Measurements from ENCODE around the gene SLC26A6.

SLC26A6 gene

GRCh38 chr3:48633743-48634142 lies 1.5 kb downstream of the SLC26A6 start:
- in situ Hi-C loops (cut with HindIII; ENCODE audit: low sequenced_read_pairs), result loop anchor here (10.0 kb wide), 2 partner anchors 79 to 159 kb away; partner anchors contain the start of gene PFKFB4

- in situ Hi-C loops (cut with HindIII; ENCODE audit: low sequenced_read_pairs), result loop anchor here (10.0 kb wide), 2 partner anchors 78 to 158 kb away; partner anchors contain the start of gene PFKFB4
These were observed 2.0 kb downstream of the SLC26A6 start for GRCh38 chr3:48633256-48633655.

- in situ Hi-C loops (cut with HindIII; ENCODE audit: low sequenced_read_pairs), result loop anchor here (10.0 kb wide), 2 partner anchors 77 to 157 kb away; partner anchors contain the start of gene PFKFB4
These were observed 3.5 kb downstream of the SLC26A6 start for GRCh38 chr3:48631516-48632448.

DNA sequence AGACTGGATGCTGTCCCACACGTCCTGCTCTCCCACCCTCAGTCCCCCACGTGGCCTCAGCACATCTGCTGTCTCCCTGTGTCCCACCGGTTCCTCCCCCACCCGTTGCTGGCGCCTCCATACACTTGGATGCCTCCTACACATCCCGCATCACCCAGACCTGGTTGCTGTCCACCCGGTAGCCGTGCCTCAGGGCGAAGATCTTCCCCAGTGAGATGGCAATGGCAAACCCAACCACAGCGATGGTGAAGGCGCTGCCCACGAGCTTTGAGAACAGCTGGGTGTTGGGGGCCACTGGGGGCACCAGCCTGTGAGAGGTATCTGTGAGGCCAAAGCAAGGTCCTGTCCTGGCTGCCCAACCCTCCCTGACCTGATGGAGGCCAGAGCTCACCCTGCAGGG lies 4.4 kb downstream of the SLC26A6 start:
- in situ Hi-C loops (cut with HindIII; ENCODE audit: low sequenced_read_pairs), result loop anchor here (10.0 kb wide), 2 partner anchors 76 to 156 kb away; partner anchors contain the start of gene PFKFB4

- in situ Hi-C loops (cut with HindIII; ENCODE audit: low sequenced_read_pairs), result loop anchor here (10.0 kb wide), 2 partner anchors 76 to 156 kb away; partner anchors contain the start of gene PFKFB4
These were observed 4.9 kb downstream of the SLC26A6 start for GRCh38 chr3:48630407-48630806.

DNA sequence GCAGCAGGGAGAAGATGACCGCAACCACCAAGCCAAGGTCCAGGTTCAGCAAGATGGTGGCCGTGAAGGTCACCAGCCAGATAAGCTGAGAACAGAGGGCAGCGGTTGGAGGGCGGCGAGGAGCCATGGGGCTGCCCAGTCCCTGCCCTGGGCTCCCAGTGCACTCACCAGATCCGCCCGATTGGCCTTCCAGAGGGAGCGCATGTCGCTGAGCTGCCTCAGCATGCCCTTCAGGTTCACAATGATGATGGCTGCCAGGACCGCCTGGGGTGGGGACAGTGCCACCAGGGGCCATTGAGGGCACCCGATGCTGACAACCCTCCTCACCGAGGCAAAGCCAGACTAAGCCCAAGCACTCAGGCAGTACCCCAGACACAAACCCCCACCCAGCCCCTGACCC lies 5.4 kb downstream of the SLC26A6 start:
- in situ Hi-C loops (cut with HindIII; ENCODE audit: low sequenced_read_pairs), result loop anchor here (10.0 kb wide), 2 partner anchors 75 to 155 kb away; partner anchors contain the start of gene PFKFB4

DNA sequence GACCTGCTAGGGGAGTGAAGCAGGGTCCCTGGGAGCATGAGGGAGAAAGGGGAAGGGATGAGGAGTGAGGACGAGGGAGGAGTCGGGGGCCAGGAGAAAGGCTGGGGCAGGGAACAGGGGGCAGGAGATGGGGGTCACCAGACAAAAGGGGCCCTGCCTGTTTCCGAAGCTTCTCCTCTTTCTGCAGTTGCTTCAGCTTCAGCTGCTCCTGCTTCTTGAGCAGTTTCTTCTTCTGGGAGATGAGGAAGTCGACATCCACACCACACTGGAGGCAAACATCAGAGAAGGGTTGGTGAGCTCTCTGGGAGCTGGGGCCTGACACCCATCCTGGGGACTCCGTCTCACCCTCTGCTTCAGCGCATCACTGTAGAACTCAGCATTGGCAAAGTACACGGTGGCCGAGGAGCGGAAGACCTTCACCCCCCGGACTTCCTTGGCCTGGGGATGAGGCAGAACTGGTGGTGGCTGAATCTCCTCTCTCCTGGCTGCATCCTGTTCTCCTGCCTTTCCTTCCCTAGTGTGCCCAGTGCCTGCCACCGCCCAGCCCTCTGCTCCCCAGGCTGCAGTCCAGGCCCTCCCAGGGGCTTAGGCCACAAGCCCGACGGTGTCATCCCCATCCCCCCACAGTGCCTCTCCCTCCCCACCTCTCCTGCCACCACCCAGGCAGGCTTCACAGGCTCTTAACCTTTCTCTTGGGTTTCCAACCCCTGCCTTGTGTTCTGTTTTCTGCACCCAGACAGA lies 6.8 kb downstream of the SLC26A6 start:
- in situ Hi-C loops (cut with HindIII; ENCODE audit: low sequenced_read_pairs), result no loop called here

GRCh38 chr3:48625600-48625999 lies 9.7 kb downstream of the SLC26A6 start:
- in situ Hi-C loops (cut with HindIII; ENCODE audit: low sequenced_read_pairs), result no loop called here

- in situ Hi-C loops (cut with HindIII; ENCODE audit: low sequenced_read_pairs), result no loop called here
These were observed 10.5 kb downstream of the SLC26A6 start for GRCh38 chr3:48624767-48625166.

- in situ Hi-C loops (cut with HindIII; ENCODE audit: low sequenced_read_pairs), result no loop called here
These were observed 11.3 kb downstream of the SLC26A6 start for GRCh38 chr3:48623851-48624547.

GRCh38 chr3:48621461-48621869 lies 13.8 kb downstream of the SLC26A6 start, which contains the start of gene TMEM89:
TSS of gene TMEM89 (minus strand) at chr3:48621769. CDS start at chr3:48621756, 13 bp downstream.
- in situ Hi-C loops (cut with HindIII; ENCODE audit: low sequenced_read_pairs), result no loop called here

DNA sequence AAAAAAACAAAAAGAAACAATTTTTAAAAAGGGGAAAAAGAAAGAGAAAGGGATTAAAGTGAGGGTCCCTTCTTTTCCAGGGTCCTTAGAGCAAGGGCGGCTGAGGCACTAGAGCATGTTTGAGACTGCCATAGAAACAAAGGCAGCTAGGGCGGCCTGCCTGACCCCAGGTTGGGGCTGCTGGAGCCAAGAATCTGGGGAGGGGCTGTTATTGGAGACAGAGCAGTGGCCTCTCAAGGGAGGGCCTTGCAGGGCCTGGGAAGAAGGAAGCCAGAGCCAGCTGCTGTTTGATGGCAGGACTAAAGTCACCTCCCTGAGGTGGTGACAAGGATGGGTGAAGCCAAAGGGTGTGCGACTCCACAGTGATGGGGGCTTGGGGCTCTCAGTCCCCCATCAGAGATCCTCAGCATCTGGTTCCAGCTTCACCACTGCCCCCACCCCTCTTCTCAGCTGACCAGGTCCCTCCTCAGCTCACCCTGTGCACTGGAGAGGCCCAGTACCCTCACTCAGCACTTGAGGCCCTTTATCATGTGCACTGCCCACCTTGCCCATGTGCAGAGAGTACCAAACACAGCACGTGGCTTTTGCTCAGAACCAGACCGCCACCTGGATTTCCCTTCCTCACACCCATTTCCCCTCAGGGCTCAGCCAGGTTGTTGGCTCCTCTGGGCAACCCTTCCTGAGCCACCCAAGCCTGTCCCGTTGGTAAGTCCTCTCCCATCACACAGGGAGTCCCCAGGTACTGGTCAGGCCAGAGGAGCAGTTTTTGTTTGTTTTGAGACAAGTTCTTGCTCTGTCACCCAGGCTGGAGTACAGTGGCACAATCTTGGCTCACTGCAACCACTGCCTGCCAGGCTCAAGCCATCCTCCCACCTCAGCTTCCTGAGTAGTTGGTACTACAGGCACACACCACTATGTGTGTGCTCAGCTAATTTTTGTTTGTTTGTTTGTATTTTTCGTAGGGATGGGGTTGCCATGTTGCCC lies 15.4 kb downstream of the SLC26A6 start:
- in situ Hi-C loops (cut with HindIII; ENCODE audit: low sequenced_read_pairs), result no loop called here

- in situ Hi-C loops (cut with HindIII; ENCODE audit: low sequenced_read_pairs), result no loop called here
These were observed 17.7 kb downstream of the SLC26A6 start for GRCh38 chr3:48617559-48617958.

GRCh38 chr3:48614044-48614443 lies 21.2 kb downstream of the SLC26A6 start:
- in situ Hi-C loops (cut with HindIII; ENCODE audit: low sequenced_read_pairs), result no loop called here

GRCh38 chr3:48612309-48612708 lies 23.0 kb downstream of the SLC26A6 start:
- in situ Hi-C loops (cut with HindIII; ENCODE audit: low sequenced_read_pairs), result no loop called here

DNA sequence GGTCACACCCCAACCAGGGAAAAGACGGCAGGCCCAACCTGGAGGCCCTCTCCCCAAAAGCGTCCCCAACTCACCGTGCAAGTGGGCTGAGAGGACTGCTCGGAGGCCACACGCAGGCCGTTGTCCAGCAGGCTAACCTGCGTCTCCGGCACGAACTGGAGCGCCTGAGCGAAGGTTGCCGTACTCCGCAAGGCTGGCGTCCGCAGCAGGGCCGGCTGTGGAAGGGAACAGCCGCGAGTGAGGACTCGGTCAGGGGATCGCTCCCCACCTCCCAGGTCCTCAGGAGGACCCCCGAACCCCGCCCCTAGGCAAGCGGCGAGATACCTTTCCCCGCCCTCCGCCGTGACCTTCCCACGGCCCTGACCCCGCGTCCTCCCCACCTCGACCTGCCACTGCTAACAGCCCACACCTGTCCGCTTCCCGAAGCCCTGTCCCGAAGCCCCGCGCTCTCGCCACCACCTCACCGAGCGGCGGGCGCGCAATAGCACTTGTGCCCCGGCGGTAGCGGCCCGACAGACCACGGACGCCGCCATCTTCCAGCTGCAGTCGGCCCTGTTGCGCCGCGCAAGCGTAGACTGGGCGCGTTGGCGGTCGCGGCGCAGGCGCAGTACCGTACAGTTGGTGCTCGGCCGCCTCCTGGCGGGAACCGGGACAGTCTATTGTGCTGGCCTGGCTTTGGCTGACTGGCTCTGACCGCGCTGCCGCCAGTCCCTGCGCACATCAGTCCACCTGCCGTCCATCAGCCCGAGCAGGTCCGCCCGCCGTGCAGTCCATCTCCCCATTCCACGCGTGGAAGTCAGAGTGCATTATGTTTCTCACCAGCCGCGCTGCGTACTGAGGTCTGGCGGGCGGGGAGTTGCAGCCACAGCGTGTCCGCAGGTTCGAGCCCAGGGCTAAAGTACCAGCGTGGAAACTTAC lies 25.9 kb downstream of the SLC26A6 start, which contains the start of gene UQCRC1:
Gene UQCRC1 (minus strand): TSS at position 559 of the 918 bp plus-strand sequence. CDS start 26 bp downstream, at position 533.
- in situ Hi-C loops (cut with HindIII; ENCODE audit: low sequenced_read_pairs), result no loop called here

GRCh38 chr3:48607519-48607918 lies 27.7 kb downstream of the SLC26A6 start:
- in situ Hi-C loops (cut with HindIII; ENCODE audit: low sequenced_read_pairs), result no loop called here

DNA sequence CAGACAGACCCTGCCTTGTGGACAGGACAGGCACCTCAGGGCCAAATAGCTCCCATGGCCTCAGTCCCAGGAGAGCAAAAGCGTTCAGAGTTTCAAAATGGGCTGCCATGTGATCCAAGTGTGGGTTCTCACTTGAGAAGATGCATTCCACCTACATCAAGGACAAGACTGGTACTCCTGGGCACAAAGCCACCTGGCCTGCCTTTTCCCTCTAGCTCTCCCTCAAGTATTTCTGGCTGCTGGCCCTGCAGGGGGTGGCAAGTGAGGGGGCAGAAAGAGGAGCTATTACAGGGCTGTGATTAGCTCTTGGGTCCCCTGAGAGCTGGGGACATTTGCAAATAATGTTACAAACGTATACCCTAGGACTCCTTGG lies 33.7 kb downstream of the SLC26A6 start:
- in situ Hi-C loops (cut with HindIII; ENCODE audit: low sequenced_read_pairs), result no loop called here
